Activated T-helper 17 cell treated with anti-CD3 and anti-CD28 coated beads, Interleukin-2, amount 50 U/mL, for 72 hours (primary cell): ENCODE data around the gene CFLAR. TPM values are rescaled to one million over a fixed set of nuclear protein-coding genes. Genes with fewer than 3 reads are reported as not detected.

Source experiments
- ATAC-seq: fragments of 150-1000 bp; cut with Tn5 transposase; replicated peaks from 2 replicates; pipeline ENCODE4 v1.10.0; 2021; ENCODE audit warnings: mild to moderate bottlenecking, moderate library complexity
- H3K27ac Mint-ChIP-seq: one replicate; pipeline ENCODE4 v1.8.0; 2022; ENCODE audit warnings: mixed read lengths
- H3K27me3 Mint-ChIP-seq: one replicate; pipeline ENCODE4 v1.8.0; 2022; ENCODE audit warnings: mixed read lengths
- H3K36me3 Mint-ChIP-seq: one replicate; pipeline ENCODE4 v1.8.0; 2022; ENCODE audit warnings: low read depth, mild to moderate bottlenecking, mixed read lengths
- H3K4me1 Mint-ChIP-seq: one replicate; pipeline ENCODE4 v1.8.0; 2022; ENCODE audit warnings: mixed read lengths
- H3K4me3 Mint-ChIP-seq: one replicate; pipeline ENCODE4 v1.8.0; 2022; ENCODE audit warnings: mild to moderate bottlenecking, mixed read lengths
- H3K9me3 Mint-ChIP-seq: one replicate; pipeline ENCODE4 v1.8.0; 2022; ENCODE audit warnings: mixed read lengths
- total RNA-seq, 2 donors: library from RNA; stranded (reverse); gene quantifications; one replicate each; pipeline ENCODE4 v1.2.3, GENCODE V29; 2022

The CFLAR gene
- total RNA-seq, 2 donors from 2014 or later, result 224 to 559 TPM

DNA sequence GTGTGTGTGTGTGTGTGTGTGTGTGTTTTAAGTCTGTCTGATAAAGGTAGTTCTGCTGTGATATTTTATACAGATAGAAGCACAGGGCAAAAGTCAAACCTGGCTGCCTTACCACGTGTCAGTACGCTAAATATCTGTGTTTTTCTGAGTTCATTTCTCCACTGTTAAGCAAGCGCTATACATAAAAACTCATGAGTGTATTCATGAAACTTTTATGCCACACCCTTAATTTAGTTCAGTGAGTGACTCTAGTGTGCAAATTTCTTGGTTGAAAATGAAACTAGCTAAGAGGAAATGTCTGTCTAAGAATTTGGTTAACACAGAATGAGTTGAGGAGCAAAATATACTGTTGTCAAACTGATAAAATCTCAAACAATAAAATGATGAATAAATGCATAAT lies 78.1 kb downstream of the CFLAR start:
- H3K27me3 Mint-ChIP-seq, result no peaks in the 10 kb centered on the region
- peak overlapping the region; percentile 58 for H3K27ac Mint-ChIP-seq
- peaks cover 31% of the 10 kb centered on the region for H3K4me1 Mint-ChIP-seq
- H3K9me3 Mint-ChIP-seq, result no peaks in the 10 kb centered on the region
- H3K4me3 Mint-ChIP-seq, result peak overlapping the region; percentile 68
- peaks cover 60% of the 10 kb centered on the region for H3K36me3 Mint-ChIP-seq
- ATAC-seq, result peak; percentile 97

DNA sequence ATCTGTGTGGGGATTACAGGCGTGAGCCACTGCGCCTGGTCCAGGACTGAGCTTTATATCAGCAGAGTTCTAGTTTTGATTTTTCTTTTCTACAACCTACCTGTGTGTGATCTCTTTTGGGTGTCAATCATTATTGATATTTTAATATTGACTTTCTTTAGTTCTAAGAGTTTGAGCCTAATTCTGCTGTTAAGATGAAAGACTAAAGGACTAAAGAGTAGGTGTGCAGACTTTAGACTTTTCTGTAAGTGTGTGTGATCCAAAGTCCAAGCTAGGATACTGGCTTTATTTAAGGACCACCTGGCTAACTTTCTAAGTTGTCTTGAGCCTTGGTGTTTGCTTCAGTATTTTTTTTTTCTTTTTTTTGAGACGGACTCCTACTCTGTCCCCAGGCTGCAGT lies 79.4 kb downstream of the CFLAR start:
- peaks cover 31% of the 10 kb centered on the region for H3K4me1 Mint-ChIP-seq
- no peak overlapping the region for H3K4me3 Mint-ChIP-seq
- no peak for ATAC-seq
- no peak overlapping the region for H3K27ac Mint-ChIP-seq
- peaks cover 66% of the 10 kb centered on the region for H3K36me3 Mint-ChIP-seq
- H3K27me3 Mint-ChIP-seq, result no peaks in the 10 kb centered on the region
- no peaks in the 10 kb centered on the region for H3K9me3 Mint-ChIP-seq

DNA sequence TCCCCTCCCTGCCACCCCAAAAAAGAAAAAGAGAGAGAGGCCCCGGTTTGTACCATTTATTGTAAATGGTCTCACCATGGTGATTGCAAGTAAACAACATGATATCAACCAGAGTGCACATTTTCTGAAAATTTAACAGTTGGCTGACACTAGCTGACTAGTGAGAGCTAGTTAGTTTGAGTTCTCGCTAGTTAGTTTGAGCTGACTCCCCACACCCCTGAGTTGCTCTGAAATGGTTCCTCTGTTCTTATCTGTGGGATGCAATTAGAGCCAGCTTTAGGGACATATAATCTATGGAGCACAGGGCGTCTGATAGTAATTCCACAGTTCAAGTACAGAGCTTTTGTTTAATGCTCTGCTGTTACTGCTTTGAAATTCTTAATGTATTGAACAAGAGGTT lies 80.0 kb downstream of the CFLAR start:
- no peak for ATAC-seq
- no peaks in the 10 kb centered on the region for H3K27me3 Mint-ChIP-seq
- no peak overlapping the region for H3K4me3 Mint-ChIP-seq
- peaks cover 31% of the 10 kb centered on the region for H3K4me1 Mint-ChIP-seq
- peaks cover 70% of the 10 kb centered on the region for H3K36me3 Mint-ChIP-seq
- no peaks in the 10 kb centered on the region for H3K9me3 Mint-ChIP-seq
- H3K27ac Mint-ChIP-seq, result no peak overlapping the region

DNA sequence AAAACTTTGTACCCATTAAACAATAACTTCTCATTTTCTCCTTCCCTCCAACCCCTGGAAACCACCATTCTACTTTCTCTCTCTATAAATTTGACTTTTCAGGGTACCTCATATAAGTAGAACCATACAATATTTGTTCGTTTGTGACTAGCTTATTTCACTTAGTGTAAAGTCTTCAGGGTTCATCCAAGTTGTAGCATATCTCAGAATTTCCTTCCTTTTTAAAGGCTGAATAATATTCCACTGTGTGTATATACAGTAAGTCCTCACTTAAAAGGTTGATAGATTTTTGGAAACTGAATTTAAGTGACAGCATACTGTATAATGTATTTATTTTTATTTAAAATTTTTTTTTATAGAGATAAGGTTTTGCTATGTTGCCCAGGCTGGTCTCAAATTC lies 80.8 kb downstream of the CFLAR start:
- H3K4me1 Mint-ChIP-seq, result peaks cover 23% of the 10 kb centered on the region
- ATAC-seq, result no peak
- peaks cover 78% of the 10 kb centered on the region for H3K36me3 Mint-ChIP-seq
- no peak overlapping the region for H3K27ac Mint-ChIP-seq
- no peaks in the 10 kb centered on the region for H3K27me3 Mint-ChIP-seq
- no peak overlapping the region for H3K4me3 Mint-ChIP-seq
- H3K9me3 Mint-ChIP-seq, result no peaks in the 10 kb centered on the region

DNA sequence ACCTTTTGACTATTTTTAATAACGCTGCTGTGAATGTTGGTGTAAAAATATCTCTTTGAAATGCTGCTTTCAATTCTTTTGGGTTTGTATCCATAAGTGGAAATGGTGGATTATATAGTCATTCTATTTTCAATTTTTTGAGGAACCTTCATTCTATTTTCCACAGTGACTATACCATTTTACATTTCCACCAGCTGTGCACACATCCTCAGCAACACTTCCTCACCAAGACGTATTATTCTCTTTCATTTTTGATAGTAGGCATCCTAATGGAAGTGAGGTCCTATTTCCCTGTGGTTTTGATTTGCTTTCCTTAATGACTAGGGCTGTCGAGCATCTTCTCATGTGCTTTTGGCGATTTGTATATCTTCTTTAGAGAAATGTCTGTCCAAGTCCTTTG lies 81.8 kb downstream of the CFLAR start:
- no peak for ATAC-seq
- H3K9me3 Mint-ChIP-seq, result no peaks in the 10 kb centered on the region
- no peak overlapping the region for H3K27ac Mint-ChIP-seq
- H3K4me3 Mint-ChIP-seq, result no peak overlapping the region
- peaks cover 17% of the 10 kb centered on the region for H3K4me1 Mint-ChIP-seq
- no peaks in the 10 kb centered on the region for H3K27me3 Mint-ChIP-seq
- H3K36me3 Mint-ChIP-seq, result peaks cover 77% of the 10 kb centered on the region

DNA sequence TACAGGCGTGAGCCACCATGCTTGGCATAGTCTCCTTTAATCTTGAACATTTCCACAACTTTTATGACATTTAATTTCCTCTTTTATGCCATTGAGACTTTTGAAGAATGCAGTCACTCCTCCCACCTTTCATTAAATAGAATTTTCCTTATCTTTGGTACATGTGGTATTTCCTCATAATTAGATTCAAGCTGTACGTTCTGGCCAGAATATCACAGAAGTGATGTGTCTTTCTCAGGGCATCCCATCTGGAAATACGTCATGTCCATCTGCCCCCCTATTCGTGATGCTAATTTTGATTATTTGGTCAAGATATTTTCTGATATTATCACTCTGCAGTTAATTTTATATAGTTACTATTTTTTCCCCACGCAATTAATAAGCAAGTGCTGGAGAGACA lies 83.9 kb downstream of the CFLAR start:
- no peaks in the 10 kb centered on the region for H3K9me3 Mint-ChIP-seq
- no peak for ATAC-seq
- H3K4me1 Mint-ChIP-seq, result peaks cover 5% of the 10 kb centered on the region
- peaks cover 73% of the 10 kb centered on the region for H3K36me3 Mint-ChIP-seq
- H3K27ac Mint-ChIP-seq, result no peak overlapping the region
- H3K4me3 Mint-ChIP-seq, result no peak overlapping the region
- H3K27me3 Mint-ChIP-seq, result no peaks in the 10 kb centered on the region

DNA sequence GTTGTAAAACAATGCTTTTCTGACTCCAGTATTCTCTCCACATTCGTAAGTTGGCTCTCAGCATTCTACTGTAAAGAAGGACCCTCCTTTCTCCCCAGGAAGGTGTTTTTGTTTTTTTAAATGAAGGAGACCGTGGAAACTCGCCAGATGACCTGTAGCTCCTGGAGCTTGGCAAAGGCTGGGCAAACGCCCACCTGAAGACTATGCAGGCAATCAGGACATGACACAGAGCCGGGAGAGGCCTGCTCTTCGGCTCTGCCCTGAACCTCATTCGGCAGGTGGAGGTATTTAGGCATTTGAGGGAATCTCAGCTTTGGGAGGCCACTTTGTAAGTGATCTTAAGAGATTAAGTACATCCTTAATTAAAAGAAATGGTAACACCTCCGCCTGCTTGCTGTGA lies 84.4 kb downstream of the CFLAR start:
- ATAC-seq, result no peak
- H3K4me3 Mint-ChIP-seq, result no peak overlapping the region
- peaks cover 5% of the 10 kb centered on the region for H3K4me1 Mint-ChIP-seq
- peaks cover 73% of the 10 kb centered on the region for H3K36me3 Mint-ChIP-seq
- no peak overlapping the region for H3K27ac Mint-ChIP-seq
- H3K27me3 Mint-ChIP-seq, result no peaks in the 10 kb centered on the region
- no peaks in the 10 kb centered on the region for H3K9me3 Mint-ChIP-seq

DNA sequence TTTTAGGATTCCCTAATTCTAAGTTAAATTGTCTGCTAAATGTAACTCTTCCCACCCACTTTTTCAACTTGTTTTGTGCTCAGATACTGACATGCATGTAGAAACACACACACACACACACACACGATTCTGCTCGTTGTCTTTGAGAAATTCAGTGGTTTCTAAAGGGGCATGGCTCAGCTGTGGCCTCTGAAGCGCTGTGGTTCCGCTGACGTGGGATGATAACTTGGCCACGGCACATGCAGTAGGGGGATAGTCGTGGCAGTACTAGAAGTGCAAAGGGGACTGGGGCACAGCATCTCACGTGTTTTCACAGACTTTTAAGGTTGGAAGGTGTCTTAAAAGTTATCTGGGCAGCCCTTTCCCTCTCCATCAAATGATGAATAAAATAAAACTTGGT lies 85.4 kb downstream of the CFLAR start:
- no peaks in the 10 kb centered on the region for H3K9me3 Mint-ChIP-seq
- peaks cover 63% of the 10 kb centered on the region for H3K36me3 Mint-ChIP-seq
- no peaks in the 10 kb centered on the region for H3K27me3 Mint-ChIP-seq
- peaks cover 1% of the 10 kb centered on the region for H3K4me1 Mint-ChIP-seq
- no peak overlapping the region for H3K27ac Mint-ChIP-seq
- no peak for ATAC-seq
- no peak overlapping the region for H3K4me3 Mint-ChIP-seq

DNA sequence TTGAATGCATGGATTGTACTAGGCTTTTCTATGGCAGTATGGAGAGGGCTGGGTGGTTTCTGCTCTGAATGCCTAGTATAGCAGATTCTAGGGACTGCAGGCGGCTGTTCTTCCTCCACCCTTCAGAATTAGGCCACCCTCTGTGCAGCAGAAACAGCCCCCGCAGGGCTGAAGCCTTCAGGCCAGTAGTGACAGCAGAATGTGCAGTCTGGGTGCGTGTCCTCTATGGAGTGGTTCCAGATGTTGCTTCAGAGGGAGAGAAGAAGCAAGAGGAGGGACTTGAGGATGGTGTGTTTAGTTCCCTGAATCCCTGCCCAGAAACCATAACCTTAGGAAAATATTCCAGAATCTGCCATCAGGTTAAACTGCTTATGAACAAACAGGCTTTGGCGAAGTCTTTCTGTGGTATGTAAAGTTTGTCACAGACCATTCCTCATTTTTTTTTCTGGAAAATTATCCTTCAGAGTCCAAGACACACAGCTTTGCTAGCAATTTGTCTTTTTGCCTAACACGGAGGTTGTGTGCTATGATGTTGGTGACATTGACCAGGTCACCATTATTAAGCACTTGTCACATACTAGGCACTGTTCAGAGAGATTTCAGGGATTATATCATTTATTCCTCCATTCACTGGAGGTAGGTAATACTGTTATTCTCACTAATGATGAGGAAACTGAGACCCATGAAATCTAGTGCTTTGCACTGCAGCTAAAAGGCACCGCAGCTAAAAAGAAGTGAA lies 88.1 kb downstream of the CFLAR start:
- H3K27ac Mint-ChIP-seq, result no peak overlapping the region
- no peaks in the 10 kb centered on the region for H3K4me1 Mint-ChIP-seq
- no peaks in the 10 kb centered on the region for H3K27me3 Mint-ChIP-seq
- no peak overlapping the region for H3K4me3 Mint-ChIP-seq
- peaks cover 58% of the 10 kb centered on the region for H3K36me3 Mint-ChIP-seq
- no peak for ATAC-seq
- H3K9me3 Mint-ChIP-seq, result no peaks in the 10 kb centered on the region

DNA sequence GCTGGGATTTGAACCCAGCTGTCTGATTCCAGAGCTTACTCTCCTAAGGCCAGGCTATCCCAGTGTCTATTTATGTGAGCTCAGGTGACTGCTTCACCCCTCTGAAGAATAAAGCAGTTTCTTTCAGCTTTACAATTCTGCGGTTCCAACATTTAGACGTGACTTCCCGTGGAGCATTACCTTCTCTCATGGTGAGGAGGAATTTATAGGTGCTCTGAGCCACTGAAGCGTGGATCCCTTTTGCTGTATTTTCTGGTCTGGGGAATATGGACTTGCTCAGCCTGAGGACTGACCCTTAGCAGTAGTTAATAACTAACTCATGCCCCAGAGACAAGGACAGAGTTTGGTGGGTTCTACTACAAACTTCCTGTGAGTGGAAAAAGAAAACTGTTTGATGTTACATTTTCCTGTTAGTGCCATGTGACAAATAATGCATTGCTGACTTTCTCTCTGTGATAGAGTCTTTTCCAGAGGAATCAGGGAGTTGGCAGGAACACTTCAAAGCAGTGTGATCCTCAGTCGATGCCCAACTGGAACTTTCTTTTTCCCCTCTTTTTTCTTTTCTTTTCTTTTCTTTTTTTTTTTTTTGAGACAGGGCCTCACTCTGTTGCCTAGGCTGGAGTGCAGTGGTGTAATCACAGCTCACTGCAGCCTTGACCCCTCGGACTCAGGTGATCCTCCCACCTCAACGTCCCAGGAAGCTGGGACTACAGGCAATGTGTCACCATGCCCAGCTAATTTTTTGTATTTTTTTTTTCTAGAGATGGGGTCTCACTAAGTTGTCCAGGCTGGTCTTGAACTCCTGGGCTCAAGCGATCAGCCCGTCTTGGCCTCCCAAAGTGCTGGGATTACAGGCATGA lies 88.9 kb downstream of the CFLAR start:
- Mint-ChIP-seq H3K4me3 (no peak overlapping the region), H3K4me1 (peaks cover 5% of the 10 kb centered on the region), H3K36me3 (peaks cover 58% of the 10 kb centered on the region), H3K27me3 (no peaks in the 10 kb centered on the region), H3K27ac (no peak overlapping the region), H3K9me3 (no peaks in the 10 kb centered on the region)
- ATAC-seq, result no peak

DNA sequence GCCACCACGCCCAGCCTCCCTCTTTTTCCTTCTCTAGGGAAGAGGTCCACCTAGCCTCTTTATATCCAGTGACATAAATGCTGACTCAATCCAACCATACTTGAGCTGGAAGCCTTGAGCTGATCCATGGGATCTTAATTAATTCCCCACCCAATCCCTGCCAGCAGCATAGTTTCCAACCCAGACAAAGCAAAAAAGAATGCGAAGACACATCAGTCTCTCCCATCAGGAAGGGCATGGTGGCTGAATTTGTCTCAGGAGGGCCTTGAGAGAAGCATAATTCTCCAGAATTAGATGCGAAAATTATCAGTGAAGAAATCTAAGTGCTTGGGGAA lies 89.5 kb downstream of the CFLAR start:
- Mint-ChIP-seq H3K9me3 (no peaks in the 10 kb centered on the region), H3K36me3 (peaks cover 56% of the 10 kb centered on the region), H3K27ac (no peak overlapping the region), H3K27me3 (no peaks in the 10 kb centered on the region), H3K4me3 (no peak overlapping the region), H3K4me1 (peaks cover 7% of the 10 kb centered on the region)
- ATAC-seq, result no peak

DNA sequence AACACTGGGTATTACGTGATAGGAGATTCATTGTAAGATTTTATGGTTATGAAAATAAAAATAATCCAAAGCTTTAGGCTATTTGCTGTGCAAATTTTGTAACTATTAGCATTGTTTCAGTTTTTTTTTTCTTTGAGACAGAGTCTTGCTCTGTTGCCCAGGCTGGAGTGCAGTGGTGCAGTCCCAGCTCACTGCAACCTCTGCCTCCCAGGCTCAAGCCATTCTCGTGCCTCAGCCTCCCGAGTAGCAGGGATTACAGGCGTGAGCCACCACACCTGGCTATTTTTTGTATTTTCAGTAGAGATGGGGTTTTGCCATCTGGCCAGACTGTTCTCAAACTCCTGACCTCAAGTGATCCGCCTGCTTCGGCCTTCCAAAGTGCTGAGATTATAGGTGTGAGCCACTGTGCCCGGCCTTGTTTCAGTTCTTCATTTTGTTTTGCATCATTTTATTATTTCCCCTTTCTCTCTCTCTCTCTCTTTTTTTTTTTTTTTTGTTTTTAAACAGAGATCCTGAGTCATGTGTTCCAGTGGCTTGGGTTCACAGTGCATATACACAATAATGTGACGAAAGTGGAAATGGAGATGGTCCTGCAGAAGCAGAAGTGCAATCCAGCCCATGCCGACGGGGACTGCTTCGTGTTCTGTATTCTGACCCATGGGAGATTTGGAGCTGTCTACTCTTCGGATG lies 92.7 kb downstream of the CFLAR start:
- Mint-ChIP-seq H3K27me3 (no peaks in the 10 kb centered on the region), H3K36me3 (peaks cover 38% of the 10 kb centered on the region), H3K9me3 (no peaks in the 10 kb centered on the region), H3K4me1 (peaks cover 19% of the 10 kb centered on the region), H3K4me3 (no peak overlapping the region), H3K27ac (no peak overlapping the region)
- no peak for ATAC-seq

DNA sequence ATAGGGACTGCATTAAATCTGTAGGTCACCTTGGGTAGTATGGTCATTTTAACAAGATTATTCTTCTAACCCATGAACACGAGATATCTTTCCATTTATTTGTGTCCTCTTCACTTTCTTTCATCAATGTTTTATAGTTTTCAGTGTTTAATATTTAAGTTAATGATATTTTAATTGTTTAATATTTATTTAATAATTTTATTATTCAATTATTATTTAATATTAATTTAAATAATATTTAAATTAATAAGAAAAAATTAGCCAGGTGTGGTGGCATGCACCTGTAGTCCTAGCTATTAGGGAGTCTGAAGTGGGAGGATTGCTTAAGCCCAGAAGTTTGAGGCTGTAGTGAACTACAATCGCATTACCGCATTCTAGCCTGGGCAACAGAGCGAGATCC lies 100.0 kb downstream of the CFLAR start:
- Mint-ChIP-seq H3K36me3 (peaks cover 35% of the 10 kb centered on the region), H3K4me3 (no peak overlapping the region), H3K4me1 (peaks cover 34% of the 10 kb centered on the region), H3K9me3 (no peaks in the 10 kb centered on the region), H3K27ac (no peak overlapping the region), H3K27me3 (no peaks in the 10 kb centered on the region)
- ATAC-seq, result no peak

DNA sequence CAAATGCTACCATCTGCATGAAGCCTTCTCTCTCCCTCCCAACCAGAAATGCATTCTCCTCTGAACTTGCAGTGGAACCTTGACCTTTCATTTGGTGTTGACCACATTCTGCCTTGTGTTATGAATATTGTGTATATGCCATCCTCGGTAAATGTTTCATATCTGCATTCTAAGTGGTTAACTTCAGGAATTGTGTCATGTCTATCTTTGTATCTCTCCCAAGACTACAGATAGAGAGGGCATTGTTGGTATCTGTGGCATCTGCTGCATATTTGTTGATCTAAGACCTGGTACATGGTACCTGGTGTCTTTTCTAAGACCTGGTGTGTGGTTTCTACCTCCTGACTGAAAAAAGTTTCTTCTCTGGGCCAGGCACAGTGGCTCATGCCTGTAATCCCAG lies 101.0 kb downstream of the CFLAR start:
- H3K9me3 Mint-ChIP-seq, result no peaks in the 10 kb centered on the region
- peaks cover 31% of the 10 kb centered on the region for H3K36me3 Mint-ChIP-seq
- ATAC-seq, result peak; percentile 65
- H3K27ac Mint-ChIP-seq, result no peak overlapping the region
- H3K4me3 Mint-ChIP-seq, result no peak overlapping the region
- no peaks in the 10 kb centered on the region for H3K27me3 Mint-ChIP-seq
- peaks cover 28% of the 10 kb centered on the region for H3K4me1 Mint-ChIP-seq

DNA sequence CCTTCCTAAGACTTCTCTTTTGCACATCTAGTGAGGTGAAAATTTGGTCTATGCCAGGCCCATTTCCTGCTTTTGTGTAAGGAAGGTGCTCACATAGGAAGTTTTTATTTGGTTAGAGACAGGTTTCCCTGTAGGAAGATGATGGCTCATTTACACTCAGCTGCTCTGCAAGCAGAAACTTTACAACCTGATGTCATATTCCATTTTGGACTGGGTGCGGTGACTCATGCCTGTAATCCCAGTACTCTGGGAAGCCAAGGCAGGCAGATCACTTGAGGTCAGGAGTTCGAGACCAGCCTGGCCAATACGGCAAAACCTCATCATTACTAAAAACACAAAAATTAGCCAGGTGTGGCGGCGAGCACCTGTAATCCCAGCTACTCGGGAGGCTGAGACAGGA lies 102.8 kb downstream of the CFLAR start:
- Mint-ChIP-seq H3K27me3 (no peaks in the 10 kb centered on the region), H3K36me3 (peaks cover 31% of the 10 kb centered on the region), H3K4me1 (peaks cover 28% of the 10 kb centered on the region), H3K9me3 (no peaks in the 10 kb centered on the region), H3K4me3 (no peak overlapping the region), H3K27ac (no peak overlapping the region)
- ATAC-seq, result no peak
